H9 (cell line): ENCODE data around the gene RFX1. TPM values are rescaled to one million over a fixed set of nuclear protein-coding genes. Genes with fewer than 3 reads are reported as not detected.

ENCODE experiments used
- DNase-seq: peaks from one replicate; pipeline ENCODE4 v3.0.0-alpha.2; 2017
- H2AFZ ChIP-seq: one replicate; pipeline ENCODE4 v1.6.1; 2013; ENCODE audit warnings: mild to moderate bottlenecking, low read length, control low read depth, moderate library complexity
- H2AK5ac ChIP-seq: 2 replicates; pipeline ENCODE4 v1.6.1; 2013; ENCODE audit warnings: low read length, control low read depth, mixed read lengths; ENCODE audit not compliant: insufficient read length
- H2BK120ac ChIP-seq: one replicate; pipeline ENCODE4 v1.6.1; 2013; ENCODE audit warnings: low read depth, mild to moderate bottlenecking, low read length, control low read depth, inconsistent platforms; ENCODE audit not compliant: poor library complexity, severe bottlenecking
- H2BK12ac ChIP-seq: 2 replicates; pipeline ENCODE4 v1.6.1; 2013; ENCODE audit warnings: low read length, control low read depth, mixed read lengths, low read depth; ENCODE audit not compliant: insufficient read length
- H2BK15ac ChIP-seq: 2 replicates; pipeline ENCODE4 v1.6.1; 2013; ENCODE audit warnings: low read depth, low read length, control low read depth
- H2BK20ac ChIP-seq: one replicate; pipeline ENCODE4 v1.6.1; 2013; ENCODE audit warnings: low read depth, mild to moderate bottlenecking, low read length, control low read depth, inconsistent platforms; ENCODE audit not compliant: poor library complexity, severe bottlenecking
- H2BK5ac ChIP-seq: 2 replicates; pipeline ENCODE4 v1.6.1; 2013; ENCODE audit warnings: low read length, control low read depth, mixed read lengths; ENCODE audit not compliant: insufficient read length
- H3K14ac ChIP-seq: 2 replicates; pipeline ENCODE4 v1.6.1; 2013; ENCODE audit warnings: low read length, control low read depth; ENCODE audit not compliant: insufficient read depth
- H3K18ac ChIP-seq: 2 replicates; pipeline ENCODE4 v1.6.1; 2013; ENCODE audit warnings: low read depth, mild to moderate bottlenecking, mixed read lengths, low read length, control low read depth; ENCODE audit not compliant: insufficient read length
- H3K23ac ChIP-seq: 2 replicates; pipeline ENCODE4 v1.6.1; 2013; ENCODE audit warnings: low read length, control low read depth, mixed read lengths, low read depth; ENCODE audit not compliant: insufficient read length
- H3K23me2 ChIP-seq: 2 replicates; pipeline ENCODE4 v1.6.1; 2013; ENCODE audit warnings: low read depth, mild to moderate bottlenecking, mixed read lengths, low read length, control low read depth; ENCODE audit not compliant: insufficient read length, poor library complexity, severe bottlenecking
- H3K27ac ChIP-seq: 2 replicates; pipeline ENCODE4 v1.5.1; 2013; ENCODE audit warnings: low read length, control low read depth, mixed read lengths, low read depth; ENCODE audit not compliant: insufficient read length
- H3K27me3 ChIP-seq: 2 replicates; pipeline ENCODE4 v1.6.1; 2013; ENCODE audit warnings: low read length, control low read depth, inconsistent platforms; ENCODE audit not compliant: insufficient read depth
- H3K4ac ChIP-seq: 2 replicates; pipeline ENCODE4 v1.6.1; 2013; ENCODE audit warnings: low read depth, mild to moderate bottlenecking, control low read depth, inconsistent platforms, low read length, moderate library complexity
- H3K4me1 ChIP-seq: 2 replicates; pipeline ENCODE4 v1.6.1; 2013; ENCODE audit warnings: low read length, control low read depth, inconsistent platforms; ENCODE audit not compliant: insufficient read depth
- H3K4me2 ChIP-seq: 2 replicates; pipeline ENCODE4 v1.6.1; 2013; ENCODE audit warnings: low read length, control low read depth, mixed read lengths; ENCODE audit not compliant: insufficient read length, insufficient read depth
- H3K56ac ChIP-seq: 2 replicates; pipeline ENCODE4 v1.6.1; 2013; ENCODE audit warnings: low read depth, mild to moderate bottlenecking, mixed read lengths, low read length, control low read depth; ENCODE audit not compliant: insufficient read length
- H3K79me1 ChIP-seq: 2 replicates; pipeline ENCODE4 v1.6.1; 2013; ENCODE audit warnings: low read depth, mild to moderate bottlenecking, moderate library complexity, low read length, control low read depth, inconsistent platforms; ENCODE audit not compliant: insufficient read depth, poor library complexity, severe bottlenecking
- H3K79me2 ChIP-seq: 2 replicates; pipeline ENCODE4 v1.6.1; 2013; ENCODE audit warnings: low read length, control low read depth, inconsistent platforms; ENCODE audit not compliant: insufficient read depth
- H3K9ac ChIP-seq: 2 replicates; pipeline ENCODE4 v1.6.1; 2013; ENCODE audit warnings: low read length, control low read depth, mixed read lengths; ENCODE audit not compliant: insufficient read length; ENCODE audit errors: extremely low read depth
- H3K9me3 ChIP-seq: one replicate; pipeline ENCODE4 v1.6.1; 2013; ENCODE audit warnings: low read depth, low read length, inconsistent platforms; ENCODE audit not compliant: control insufficient read depth
- H3T11ph ChIP-seq: one replicate; pipeline ENCODE4 v1.6.1; 2013; ENCODE audit warnings: mild to moderate bottlenecking, low read length, control low read depth, inconsistent platforms
- H4K20me1 ChIP-seq: one replicate; pipeline ENCODE4 v1.6.1; 2013; ENCODE audit not compliant: control insufficient read depth, insufficient read length, insufficient read depth
- H4K5ac ChIP-seq: 2 replicates; pipeline ENCODE4 v1.6.1; 2013; ENCODE audit warnings: low read depth, mild to moderate bottlenecking, mixed read lengths, low read length, control low read depth; ENCODE audit not compliant: insufficient read length
- H4K8ac ChIP-seq: replicated peaks from 2 replicates; pipeline ENCODE4 v1.6.1; 2013; ENCODE audit warnings: low read length, control low read depth, mixed read lengths, low read depth; ENCODE audit not compliant: insufficient read length
- H4K91ac ChIP-seq: 2 replicates; pipeline ENCODE4 v1.6.1; 2013; ENCODE audit warnings: low read depth, mild to moderate bottlenecking, moderate library complexity, mixed read lengths, low read length, control low read depth; ENCODE audit not compliant: insufficient read length
- H3K27ac Mint-ChIP-seq, 3 experiments: 2 replicates in 2 of 3; 3 replicates in 1 of 3; pipeline ENCODE4 v1.8.0; 2020 to 2021; ENCODE audit warnings: mixed read lengths in 3 of 3, mild to moderate bottlenecking in 1 of 3, moderate library complexity in 1 of 3
- H3K27me3 Mint-ChIP-seq: 2 replicates; pipeline ENCODE4 v1.8.0; 2021; ENCODE audit warnings: low read depth, mild to moderate bottlenecking, moderate library complexity, mixed read lengths
- H3K36me3 Mint-ChIP-seq, 3 experiments: 2 replicates in 2 of 3; 3 replicates in 1 of 3; pipeline ENCODE4 v1.8.0; 2020 to 2021; ENCODE audit warnings: low read depth in 3 of 3, mixed read lengths in 3 of 3; ENCODE audit not compliant: insufficient read depth in 1 of 3
- H3K4me1 Mint-ChIP-seq, 2 experiments: 2 replicates each; pipeline ENCODE4 v1.8.0; 2020; ENCODE audit warnings: mixed read lengths in 2 of 2
- H3K4me3 Mint-ChIP-seq, 2 experiments: 2 replicates in 1 of 2; 3 replicates in 1 of 2; pipeline ENCODE4 v1.8.0; 2020 to 2021; ENCODE audit warnings: mild to moderate bottlenecking in 2 of 2, mixed read lengths in 2 of 2, moderate library complexity in 1 of 2
- H3K9me3 Mint-ChIP-seq, 2 experiments: 2 replicates in 1 of 2; 3 replicates in 1 of 2; pipeline ENCODE4 v1.8.0; 2020; ENCODE audit warnings: mild to moderate bottlenecking in 2 of 2, mixed read lengths in 2 of 2, moderate library complexity in 1 of 2
- WGBS: extraction: QIAGEN DNeasy Blood & Tissue Kit; methylation state at CpG from one replicate; pipeline ENCODE4 v1.1.7; 2013; ENCODE audit warnings: missing lambda C conversion rate, low lambda C conversion rate, mixed read lengths; ENCODE audit not compliant: insufficient read length; ENCODE audit errors: extremely low coverage; 5-methylcytosine and 5-hydroxymethylcytosine counted together
- total RNA-seq: library from RNA; stranded (reverse); gene quantifications from 2 replicates; pipeline ENCODE4 v1.2.1, GENCODE V29; 2021
- TF ChIP-seq, protein P1 (sequence below): fragments of 200-600 bp; sonication (generic); conservative IDR thresholded peaks from 3 replicates; pipeline ENCODE4 v1.8.0; 2021; ENCODE audit warnings: antibody characterized with exemption, mild to moderate bottlenecking

The RFX1 gene
- total RNA-seq, 1 experiment from 2014 or later, result 21.4 TPM

- Histone ChIP-seq H2AK5ac (no peak overlapping the region), H2BK120ac (no peak overlapping the region), H3K9me3 (no peaks in the 10 kb centered on the region), H2BK15ac (no peak overlapping the region), H3K27me3 (no peaks in the 10 kb centered on the region), H3K79me1 (no peaks in the 10 kb centered on the region), H3K9ac (no peak overlapping the region), H3K27ac (no peak overlapping the region), H3K23me2 (no peaks in the 10 kb centered on the region), H3K18ac (no peak overlapping the region), H3K56ac (no peak overlapping the region), H4K8ac (no peak overlapping the region), H2BK12ac (no peak overlapping the region), H2BK5ac (no peak overlapping the region), H3K23ac (no peak overlapping the region), H4K91ac (no peak overlapping the region), H3K14ac (no peak overlapping the region), H3K4me2 (no peak overlapping the region), H3K4ac (no peak overlapping the region), H3T11ph (no peak overlapping the region), H2AFZ (no peak overlapping the region), H3K4me1 (no peaks in the 10 kb centered on the region), H2BK20ac (no peak overlapping the region), H3K79me2 (no peaks in the 10 kb centered on the region), H4K20me1 (no peaks in the 10 kb centered on the region), H4K5ac (no peak overlapping the region)
- TF ChIP-seq, protein P1, sequence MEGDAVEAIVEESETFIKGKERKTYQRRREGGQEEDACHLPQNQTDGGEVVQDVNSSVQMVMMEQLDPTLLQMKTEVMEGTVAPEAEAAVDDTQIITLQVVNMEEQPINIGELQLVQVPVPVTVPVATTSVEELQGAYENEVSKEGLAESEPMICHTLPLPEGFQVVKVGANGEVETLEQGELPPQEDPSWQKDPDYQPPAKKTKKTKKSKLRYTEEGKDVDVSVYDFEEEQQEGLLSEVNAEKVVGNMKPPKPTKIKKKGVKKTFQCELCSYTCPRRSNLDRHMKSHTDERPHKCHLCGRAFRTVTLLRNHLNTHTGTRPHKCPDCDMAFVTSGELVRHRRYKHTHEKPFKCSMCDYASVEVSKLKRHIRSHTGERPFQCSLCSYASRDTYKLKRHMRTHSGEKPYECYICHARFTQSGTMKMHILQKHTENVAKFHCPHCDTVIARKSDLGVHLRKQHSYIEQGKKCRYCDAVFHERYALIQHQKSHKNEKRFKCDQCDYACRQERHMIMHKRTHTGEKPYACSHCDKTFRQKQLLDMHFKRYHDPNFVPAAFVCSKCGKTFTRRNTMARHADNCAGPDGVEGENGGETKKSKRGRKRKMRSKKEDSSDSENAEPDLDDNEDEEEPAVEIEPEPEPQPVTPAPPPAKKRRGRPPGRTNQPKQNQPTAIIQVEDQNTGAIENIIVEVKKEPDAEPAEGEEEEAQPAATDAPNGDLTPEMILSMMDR, result no peak
- whole genome bisulfite sequencing, result no CpG with 5 or more reads among the region's 13 CpGs
- Mint-ChIP-seq H3K4me3 (no peak overlapping the region), H3K27ac (peak overlapping the region in 1 of 3 experiments; percentile 75; a peak in 1 of 7 replicates), H3K4me1 (peaks cover 11% of the 10 kb centered on the region in 2 experiments; a peak in 3 of 4 replicates), H3K36me3 (peaks cover 6 to 22% (median 12%) of the 10 kb centered on the region in 3 experiments; a peak in 6 of 7 replicates), H3K27me3 (no peaks in the 10 kb centered on the region), H3K9me3 (peaks cover 5 to 6% of the 10 kb centered on the region in 2 experiments; a peak in 2 of 5 replicates)
- no peak for DNase-seq
Observed at GRCh38 chr19:14000691-14001375, 5.3 kb downstream of the RFX1 start.
